K562 (cell line): Measurements from ENCODE around the gene CSN1S1. TPM values are rescaled to one million over a fixed set of nuclear protein-coding genes. Genes with fewer than 3 reads are reported as not detected.

ENCODE experiments used
- polyA plus RNA-seq, 8 experiments: library from polyadenylated mRNA; depleted of rRNA in 4 of 8; stranded (reverse) in 5 of 8; unstranded in 3 of 8; fragments of >200 nt; fragmentation: Nextera tagmentation in 2 of 8; fragmentation: Illumina TruSeq in 1 of 8; extraction: Ambion mirVana in 2 of 8; extraction: Trizol in 1 of 8; gene quantifications; 2 replicates each; pipeline versions ENCODE4 v1.2.1 to v1.2.3, GENCODE V29; 2011 to 2014; ENCODE audit warnings: inconsistent platforms in 1 of 8, missing spikeins in 1 of 8
- total RNA-seq, 7 experiments: library from RNA; depleted of rRNA in 6 of 7; stranded (reverse); fragments of >200 nt in 6 of 7; fragmentation: Illumina TruSeq in 2 of 7; extraction: Trizol in 2 of 7; gene quantifications; 2 replicates each; pipeline versions ENCODE4 v1.2.1 to v1.2.3, GENCODE V29; 2011 to 2021; ENCODE audit warnings: low replicate concordance in 1 of 7

The CSN1S1 gene
- total and polyA plus RNA-seq, 9 of the 15 experiments (the other 6 are each of a cell fraction or from before 2014, with no cell fraction given): not detected

Other genes starting within 250 kb of the CSN1S1 start
- not detected in 2 replicates for gene SULT1B1, start 170.4 kb upstream of the CSN1S1 start, total RNA-seq (2014; rRNA removed)
- under 0.01 TPM in 1 of 2 replicates, not detected in the other for gene SULT1B1, start 170.4 kb upstream of the CSN1S1 start, total RNA-seq (2014; rRNA removed; fragmentation: Illumina TruSeq; extraction: Trizol)
- gene SULT1B1, start 170.4 kb upstream of the CSN1S1 start, total RNA-seq (2015; rRNA removed; fragmentation: Illumina TruSeq; extraction: Trizol): not detected in 2 replicates
- gene SULT1B1, start 170.4 kb upstream of the CSN1S1 start, total RNA-seq (2021): 0.04 TPM in 1 of 2 replicates, not detected in the other
- gene SULT1B1, start 170.4 kb upstream of the CSN1S1 start, polyA plus RNA-seq (2011; rRNA removed): 0.01 TPM in 1 of 2 replicates, not detected in the other
- gene SULT1B1, start 170.4 kb upstream of the CSN1S1 start, polyA plus RNA-seq (2014; fragmentation: Illumina TruSeq; extraction: Trizol): not detected in 2 replicates
- not detected for gene SULT1B1, start 170.4 kb upstream of the CSN1S1 start, polyA plus RNA-seq (2014; fragmentation: Nextera tagmentation; extraction: Ambion mirVana)
- not detected in 2 replicates for gene SULT1B1, start 170.4 kb upstream of the CSN1S1 start, polyA plus RNA-seq (2014; rRNA removed)
- gene SULT1E1, start 70.9 kb upstream of the CSN1S1 start, total RNA-seq (2014; rRNA removed): not detected in 2 replicates
- not detected in 2 replicates for gene SULT1E1, start 70.9 kb upstream of the CSN1S1 start, total RNA-seq (2014; rRNA removed; fragmentation: Illumina TruSeq; extraction: Trizol)
- gene SULT1E1, start 70.9 kb upstream of the CSN1S1 start, total RNA-seq (2015; rRNA removed; fragmentation: Illumina TruSeq; extraction: Trizol): not detected in 2 replicates
- not detected in 2 replicates for gene SULT1E1, start 70.9 kb upstream of the CSN1S1 start, total RNA-seq (2021)
- not detected in 2 replicates for gene SULT1E1, start 70.9 kb upstream of the CSN1S1 start, polyA plus RNA-seq (2011; rRNA removed)
- gene SULT1E1, start 70.9 kb upstream of the CSN1S1 start, polyA plus RNA-seq (2014; fragmentation: Illumina TruSeq; extraction: Trizol): not detected in 2 replicates
- gene SULT1E1, start 70.9 kb upstream of the CSN1S1 start, polyA plus RNA-seq (2014; fragmentation: Nextera tagmentation; extraction: Ambion mirVana): not detected
- not detected in 2 replicates for gene SULT1E1, start 70.9 kb upstream of the CSN1S1 start, polyA plus RNA-seq (2014; rRNA removed)
- not detected in 2 replicates for gene CSN2, start 34.7 kb downstream of the CSN1S1 start, total RNA-seq (2014; rRNA removed)
- not detected in 2 replicates for gene CSN2, start 34.7 kb downstream of the CSN1S1 start, total RNA-seq (2014; rRNA removed; fragmentation: Illumina TruSeq; extraction: Trizol)
- not detected in 2 replicates for gene CSN2, start 34.7 kb downstream of the CSN1S1 start, total RNA-seq (2015; rRNA removed; fragmentation: Illumina TruSeq; extraction: Trizol)
- gene CSN2, start 34.7 kb downstream of the CSN1S1 start, total RNA-seq (2021): not detected in 2 replicates
- gene CSN2, start 34.7 kb downstream of the CSN1S1 start, polyA plus RNA-seq (2011; rRNA removed): not detected in 2 replicates
- not detected in 2 replicates for gene CSN2, start 34.7 kb downstream of the CSN1S1 start, polyA plus RNA-seq (2014; fragmentation: Illumina TruSeq; extraction: Trizol)
- gene CSN2, start 34.7 kb downstream of the CSN1S1 start, polyA plus RNA-seq (2014; fragmentation: Nextera tagmentation; extraction: Ambion mirVana): not detected
- gene CSN2, start 34.7 kb downstream of the CSN1S1 start, polyA plus RNA-seq (2014; rRNA removed): not detected in 2 replicates
- gene STATH, start 64.9 kb downstream of the CSN1S1 start, total RNA-seq (2014; rRNA removed): not detected in 2 replicates
- gene STATH, start 64.9 kb downstream of the CSN1S1 start, total RNA-seq (2014; rRNA removed; fragmentation: Illumina TruSeq; extraction: Trizol): not detected in 2 replicates
- not detected in 2 replicates for gene STATH, start 64.9 kb downstream of the CSN1S1 start, total RNA-seq (2015; rRNA removed; fragmentation: Illumina TruSeq; extraction: Trizol)
- gene STATH, start 64.9 kb downstream of the CSN1S1 start, total RNA-seq (2021): not detected in 2 replicates
- gene STATH, start 64.9 kb downstream of the CSN1S1 start, polyA plus RNA-seq (2011; rRNA removed): not detected in 2 replicates
- gene STATH, start 64.9 kb downstream of the CSN1S1 start, polyA plus RNA-seq (2014; fragmentation: Illumina TruSeq; extraction: Trizol): not detected in 2 replicates
- not detected for gene STATH, start 64.9 kb downstream of the CSN1S1 start, polyA plus RNA-seq (2014; fragmentation: Nextera tagmentation; extraction: Ambion mirVana)
- not detected in 2 replicates for gene STATH, start 64.9 kb downstream of the CSN1S1 start, polyA plus RNA-seq (2014; rRNA removed)
- not detected in 2 replicates for gene HTN3, start 97.4 kb downstream of the CSN1S1 start, total RNA-seq (2014; rRNA removed)
- not detected in 2 replicates for gene HTN3, start 97.4 kb downstream of the CSN1S1 start, total RNA-seq (2014; rRNA removed; fragmentation: Illumina TruSeq; extraction: Trizol)
- not detected in 2 replicates for gene HTN3, start 97.4 kb downstream of the CSN1S1 start, total RNA-seq (2015; rRNA removed; fragmentation: Illumina TruSeq; extraction: Trizol)
- gene HTN3, start 97.4 kb downstream of the CSN1S1 start, total RNA-seq (2021): not detected in 2 replicates
- not detected in 2 replicates for gene HTN3, start 97.4 kb downstream of the CSN1S1 start, polyA plus RNA-seq (2011; rRNA removed)
- gene HTN3, start 97.4 kb downstream of the CSN1S1 start, polyA plus RNA-seq (2014; fragmentation: Illumina TruSeq; extraction: Trizol): not detected in 2 replicates
- gene HTN3, start 97.4 kb downstream of the CSN1S1 start, polyA plus RNA-seq (2014; fragmentation: Nextera tagmentation; extraction: Ambion mirVana): not detected
- gene HTN3, start 97.4 kb downstream of the CSN1S1 start, polyA plus RNA-seq (2014; rRNA removed): not detected in 2 replicates
- not detected in 2 replicates for gene HTN1, start 119.4 kb downstream of the CSN1S1 start, total RNA-seq (2014; rRNA removed)
- not detected in 2 replicates for gene HTN1, start 119.4 kb downstream of the CSN1S1 start, total RNA-seq (2014; rRNA removed; fragmentation: Illumina TruSeq; extraction: Trizol)
- gene HTN1, start 119.4 kb downstream of the CSN1S1 start, total RNA-seq (2015; rRNA removed; fragmentation: Illumina TruSeq; extraction: Trizol): not detected in 2 replicates
- gene HTN1, start 119.4 kb downstream of the CSN1S1 start, total RNA-seq (2021): not detected in 2 replicates
- not detected in 2 replicates for gene HTN1, start 119.4 kb downstream of the CSN1S1 start, polyA plus RNA-seq (2011; rRNA removed)
- gene HTN1, start 119.4 kb downstream of the CSN1S1 start, polyA plus RNA-seq (2014; fragmentation: Illumina TruSeq; extraction: Trizol): not detected in 2 replicates
- gene HTN1, start 119.4 kb downstream of the CSN1S1 start, polyA plus RNA-seq (2014; fragmentation: Nextera tagmentation; extraction: Ambion mirVana): not detected
- not detected in 2 replicates for gene HTN1, start 119.4 kb downstream of the CSN1S1 start, polyA plus RNA-seq (2014; rRNA removed)
- not detected in 2 replicates for gene PRR27, start 223.2 kb downstream of the CSN1S1 start, total RNA-seq (2014; rRNA removed)
- gene PRR27, start 223.2 kb downstream of the CSN1S1 start, total RNA-seq (2014; rRNA removed; fragmentation: Illumina TruSeq; extraction: Trizol): not detected in 2 replicates
- gene PRR27, start 223.2 kb downstream of the CSN1S1 start, total RNA-seq (2015; rRNA removed; fragmentation: Illumina TruSeq; extraction: Trizol): not detected in 2 replicates
- gene PRR27, start 223.2 kb downstream of the CSN1S1 start, total RNA-seq (2021): not detected in 2 replicates
- gene PRR27, start 223.2 kb downstream of the CSN1S1 start, polyA plus RNA-seq (2011; rRNA removed): not detected in 2 replicates
- not detected in 2 replicates for gene PRR27, start 223.2 kb downstream of the CSN1S1 start, polyA plus RNA-seq (2014; fragmentation: Illumina TruSeq; extraction: Trizol)
- not detected for gene PRR27, start 223.2 kb downstream of the CSN1S1 start, polyA plus RNA-seq (2014; fragmentation: Nextera tagmentation; extraction: Ambion mirVana)
- gene PRR27, start 223.2 kb downstream of the CSN1S1 start, polyA plus RNA-seq (2014; rRNA removed): not detected in 2 replicates